SU-DHL-6 (cell line): ENCODE measurements around the gene RND3.

Experiments
- H2AFZ ChIP-seq: fragments of 200-600 bp; sonication (generic); 2 replicates; pipeline ENCODE4 v1.6.1; 2014; ENCODE audit warnings: low read depth, mild to moderate bottlenecking, moderate library complexity, mixed read lengths, antibody characterized with exemption, low read length; ENCODE audit not compliant: severe bottlenecking
- H3F3A ChIP-seq: fragments of 200-600 bp; shearing (Covaris generic); 2 replicates; pipeline ENCODE4 v1.6.0; 2016; ENCODE audit warnings: antibody characterized with exemption, mild to moderate bottlenecking; ENCODE audit not compliant: insufficient read depth
- H3K27ac ChIP-seq: fragments of 200-600 bp; sonication (generic); 2 replicates; pipeline ENCODE4 v1.5.1; 2016; ENCODE audit warnings: low read depth, mild to moderate bottlenecking, low read length, moderate library complexity, mixed read lengths
- H3K27me3 ChIP-seq: fragments of 200-600 bp; sonication (generic), shearing (Covaris generic); 2 replicates; pipeline ENCODE4 v1.6.0; 2014; ENCODE audit warnings: mild to moderate bottlenecking, low read length
- H3K36me3 ChIP-seq: fragments of 200-600 bp; sonication (generic); 2 replicates; pipeline ENCODE4 v1.6.1; 2014; ENCODE audit warnings: mild to moderate bottlenecking, low read length, mixed read lengths
- H3K4me2 ChIP-seq: fragments of 300-600, 200-600 bp; shearing (Covaris generic), sonication (generic); 2 replicates; pipeline ENCODE4 v1.6.0; 2014; ENCODE audit warnings: low read length, low read depth, mild to moderate bottlenecking; ENCODE audit not compliant: poor library complexity, severe bottlenecking
- H3K4me3 ChIP-seq: fragments of 200-600 bp; sonication (generic); 2 replicates; pipeline ENCODE4 v1.5.1; 2014; ENCODE audit warnings: antibody characterized with exemption, low read length, mild to moderate bottlenecking, mixed read lengths; ENCODE audit not compliant: insufficient read depth, poor library complexity, severe bottlenecking
- H3K79me2 ChIP-seq: fragments of 200-600 bp; sonication (generic); 2 replicates; pipeline ENCODE4 v1.6.1; 2014; ENCODE audit warnings: mild to moderate bottlenecking, low read length, moderate library complexity; ENCODE audit not compliant: insufficient read depth
- H3K9ac ChIP-seq: fragments of 200-600 bp; sonication (generic); 2 replicates; pipeline ENCODE4 v1.7.0; 2014; ENCODE audit warnings: mild to moderate bottlenecking, low read length
- H3K9me2 ChIP-seq: fragments of 200-600 bp; sonication (generic); replicated peaks from 2 replicates; pipeline ENCODE4 v1.6.1; 2014; ENCODE audit warnings: low read length; ENCODE audit not compliant: insufficient read depth
- H3K9me3 ChIP-seq: fragments of 200-600 bp; sonication (generic); 2 replicates; pipeline ENCODE4 v1.6.1; 2014; ENCODE audit warnings: low read length, mixed read lengths; ENCODE audit not compliant: insufficient read depth
- H4K20me1 ChIP-seq: fragments of 200-600 bp; sonication (generic); 2 replicates; pipeline ENCODE4 v1.6.1; 2014; ENCODE audit warnings: low read depth, mild to moderate bottlenecking, antibody characterized with exemption, low read length, moderate library complexity, mixed read lengths
- EZH2phosphoT487 ChIP-seq: fragments of 200-600 bp; sonication (generic), shearing (Covaris generic); conservative IDR thresholded peaks from 2 replicates; pipeline ENCODE4 v1.6.1; 2018; ENCODE audit warnings: mild to moderate bottlenecking, antibody characterized with exemption, low read length, moderate library complexity, mixed read lengths
- TF ChIP-seq, protein P1 (sequence below): fragments of 200-600 bp; sonication (generic); IDR thresholded peaks from one replicate; pipeline ENCODE4 v1.5.1; 2017; ENCODE audit warnings: antibody characterized with exemption, mild to moderate bottlenecking, low read length, moderate library complexity; ENCODE audit not compliant: insufficient read depth, poor library complexity, severe bottlenecking

The RND3 gene

GRCh38 chr2:150425121-150425955 lies 62.1 kb downstream of the RND3 start:
- H3F3A ChIP-seq: no peaks in the 10 kb centered on the region
- no peaks in the 10 kb centered on the region for H3K36me3 ChIP-seq
- H3K79me2 ChIP-seq: no peaks in the 10 kb centered on the region
- TF ChIP-seq, protein P1, sequence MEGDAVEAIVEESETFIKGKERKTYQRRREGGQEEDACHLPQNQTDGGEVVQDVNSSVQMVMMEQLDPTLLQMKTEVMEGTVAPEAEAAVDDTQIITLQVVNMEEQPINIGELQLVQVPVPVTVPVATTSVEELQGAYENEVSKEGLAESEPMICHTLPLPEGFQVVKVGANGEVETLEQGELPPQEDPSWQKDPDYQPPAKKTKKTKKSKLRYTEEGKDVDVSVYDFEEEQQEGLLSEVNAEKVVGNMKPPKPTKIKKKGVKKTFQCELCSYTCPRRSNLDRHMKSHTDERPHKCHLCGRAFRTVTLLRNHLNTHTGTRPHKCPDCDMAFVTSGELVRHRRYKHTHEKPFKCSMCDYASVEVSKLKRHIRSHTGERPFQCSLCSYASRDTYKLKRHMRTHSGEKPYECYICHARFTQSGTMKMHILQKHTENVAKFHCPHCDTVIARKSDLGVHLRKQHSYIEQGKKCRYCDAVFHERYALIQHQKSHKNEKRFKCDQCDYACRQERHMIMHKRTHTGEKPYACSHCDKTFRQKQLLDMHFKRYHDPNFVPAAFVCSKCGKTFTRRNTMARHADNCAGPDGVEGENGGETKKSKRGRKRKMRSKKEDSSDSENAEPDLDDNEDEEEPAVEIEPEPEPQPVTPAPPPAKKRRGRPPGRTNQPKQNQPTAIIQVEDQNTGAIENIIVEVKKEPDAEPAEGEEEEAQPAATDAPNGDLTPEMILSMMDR: no peak
- TF ChIP-seq EZH2phosphoT487: no peak
- H3K27ac ChIP-seq: no peak overlapping the region
- no peaks in the 10 kb centered on the region for H3K9me3 ChIP-seq
- no peak overlapping the region for H3K9ac ChIP-seq
- H2AFZ ChIP-seq: no peak overlapping the region
- no peak overlapping the region for H3K4me2 ChIP-seq
- H4K20me1 ChIP-seq: no peaks in the 10 kb centered on the region
- H3K4me3 ChIP-seq: no peak overlapping the region
- H3K27me3 ChIP-seq: no peaks in the 10 kb centered on the region
- H3K9me2 ChIP-seq: no peaks in the 10 kb centered on the region; the same call in 1 of the 2 replicates

- Histone ChIP-seq H2AFZ (no peak overlapping the region), H3K36me3 (no peaks in the 10 kb centered on the region), H3K9me2 (no peaks in the 10 kb centered on the region; the same call in 1 of the 2 replicates), H3K27ac (no peak overlapping the region), H3K4me2 (no peak overlapping the region), H3K9me3 (no peaks in the 10 kb centered on the region), H3K27me3 (no peaks in the 10 kb centered on the region), H3K9ac (no peak overlapping the region), H3F3A (no peaks in the 10 kb centered on the region), H3K79me2 (no peaks in the 10 kb centered on the region), H3K4me3 (no peak overlapping the region), H4K20me1 (no peaks in the 10 kb centered on the region)
- TF ChIP-seq EZH2phosphoT487: no peak
- TF ChIP-seq, protein P1: no peak
These were observed 63.1 kb downstream of the RND3 start for GRCh38 chr2:150424406-150424805.

GRCh38 chr2:150421126-150421651 lies 66.3 kb downstream of the RND3 start:
- H3K27me3 ChIP-seq: no peaks in the 10 kb centered on the region
- H3K36me3 ChIP-seq: no peaks in the 10 kb centered on the region
- no peaks in the 10 kb centered on the region; the same call in 1 of the 2 replicates for H3K9me2 ChIP-seq
- H3F3A ChIP-seq: no peaks in the 10 kb centered on the region
- no peaks in the 10 kb centered on the region for H4K20me1 ChIP-seq
- TF ChIP-seq, protein P1: no peak
- TF ChIP-seq EZH2phosphoT487: no peak
- no peak overlapping the region for H3K27ac ChIP-seq
- H2AFZ ChIP-seq: no peak overlapping the region
- no peaks in the 10 kb centered on the region for H3K9me3 ChIP-seq
- no peaks in the 10 kb centered on the region for H3K79me2 ChIP-seq
- H3K4me3 ChIP-seq: no peak overlapping the region
- H3K9ac ChIP-seq: no peak overlapping the region
- H3K4me2 ChIP-seq: no peak overlapping the region
